Endothelial cell of umbilical vein (primary cell): ENCODE results near the gene PPP1R7. TPM values are rescaled to one million over a fixed set of nuclear protein-coding genes. Genes with fewer than 3 reads are reported as not detected.
"Not testable (repeated sequence)": the region's sequence is repeated elsewhere in the genome, so short reads cannot be mapped to it uniquely, and the experiment has no call there.

Experiments
- BruUV-seq: library from RNA; stranded (reverse); fragments of 400-500 nt; replicated peaks from 2 replicates; lab custom pipeline; 2021; lab: Mats Ljungman, UMichigan
- CTCF ChIA-PET: fragments of 300-600, 350-600 bp; sonication (Branson Sonifier 250); formaldehyde crosslinking; loops from one replicate; lab custom pipeline; 2021; ENCODE audit warnings: antibody characterized with exemption, inconsistent platforms; lab: Charles Lee
- POLR2A ChIA-PET: fragments of 300-600, 350-600 bp; sonication (Branson Sonifier 250); formaldehyde crosslinking; loops from one replicate; lab custom pipeline; 2021; ENCODE audit warnings: antibody characterized with exemption, inconsistent platforms; lab: Charles Lee
- DNase-seq: peaks from one replicate; pipeline ENCODE4 v3.0.0-alpha.2; 2011; ENCODE audit warnings: low read depth, low spot score
- FAIRE-seq: peaks from 2 replicates; lab custom pipeline; 2011; peaks lifted over from hg19 to GRCh38; lab: Jason Lieb, UNC
- H2AFZ ChIP-seq: 2 replicates; pipeline ENCODE4 v1.6.0; 2012; ENCODE audit warnings: low read depth, low read length, control low read depth, inconsistent platforms
- H3K27ac ChIP-seq: 2 replicates; pipeline ENCODE4 v1.5.1; 2011; ENCODE audit warnings: low read depth, mild to moderate bottlenecking, control low read depth, low read length, moderate library complexity; ENCODE audit not compliant: insufficient read depth
- H3K27me3 ChIP-seq, 2 experiments: 2 replicates each; pipeline versions ENCODE4 v1.6.0 to v1.6.1; 2011; ENCODE audit warnings: low read length in 2 of 2, mixed read lengths in 1 of 2; ENCODE audit not compliant: control insufficient read depth in 2 of 2, insufficient read depth in 2 of 2
- H3K36me3 ChIP-seq, 2 experiments: 2 replicates in 1 of 2; 3 replicates in 1 of 2; pipeline ENCODE4 v1.5.1; 2011; ENCODE audit warnings: low read length in 2 of 2, mild to moderate bottlenecking in 1 of 2, moderate library complexity in 1 of 2; ENCODE audit not compliant: control insufficient read depth in 2 of 2, insufficient read depth in 2 of 2; ENCODE audit errors: extremely low read depth in 1 of 2
- H3K4me1 ChIP-seq: 3 replicates; pipeline ENCODE4 v1.5.1; 2011; ENCODE audit warnings: mild to moderate bottlenecking, low read length; ENCODE audit not compliant: control insufficient read depth, insufficient read depth; ENCODE audit errors: extremely low read depth
- H3K4me2 ChIP-seq: 2 replicates; pipeline ENCODE4 v1.6.1; 2011; ENCODE audit warnings: low read length, control low read depth, mixed read lengths; ENCODE audit not compliant: insufficient read depth
- H3K4me3 ChIP-seq, 3 experiments: fragments of 200-600 bp in 1 of 3; sonication (generic), shearing (Covaris generic) in 1 of 3; replicated peaks in 1 of 3; 2 replicates each; pipeline ENCODE4 v1.5.1; 2011 to 2016; ENCODE audit warnings: control low read depth in 3 of 3, low read length in 3 of 3, mild to moderate bottlenecking in 2 of 3, inconsistent platforms in 1 of 3, low read depth in 1 of 3, moderate library complexity in 1 of 3; ENCODE audit not compliant: insufficient read depth in 1 of 3
- H3K79me2 ChIP-seq: 2 replicates; pipeline ENCODE4 v1.6.0; 2012; ENCODE audit warnings: low read length, inconsistent platforms; ENCODE audit not compliant: control insufficient read depth, insufficient read depth
- H3K9ac ChIP-seq: replicated peaks from 2 replicates; pipeline ENCODE3; 2011; ENCODE audit warnings: low read length, control low read depth; ENCODE audit not compliant: insufficient read depth; ENCODE audit errors: extremely low read depth
- H3K9me1 ChIP-seq: replicated peaks from 3 replicates; pipeline ENCODE4 v1.6.0; 2011; ENCODE audit warnings: mild to moderate bottlenecking, low read length; ENCODE audit not compliant: control insufficient read depth, insufficient read depth; ENCODE audit errors: extremely low read depth
- H3K9me3 ChIP-seq: replicated peaks from 2 replicates; pipeline ENCODE4 v1.5.1; 2012; ENCODE audit warnings: low read length, inconsistent platforms; ENCODE audit not compliant: control insufficient read depth, insufficient read depth
- H4K20me1 ChIP-seq: replicated peaks from 2 replicates; pipeline ENCODE3; 2011; ENCODE audit warnings: mild to moderate bottlenecking, low read length; ENCODE audit not compliant: control insufficient read depth, insufficient read depth; ENCODE audit errors: extremely low read depth
- EZH2 ChIP-seq: IDR thresholded peaks from 2 replicates; pipeline ENCODE4 v1.6.1; 2012; ENCODE audit warnings: borderline replicate concordance, low read depth, mild to moderate bottlenecking, moderate library complexity, low read length, inconsistent platforms; ENCODE audit not compliant: severe bottlenecking
- FOS ChIP-seq: IDR thresholded peaks from 2 replicates; pipeline ENCODE4 v1.6.1; 2011; ENCODE audit warnings: mild to moderate bottlenecking, low read length, moderate library complexity, borderline replicate concordance; ENCODE audit not compliant: insufficient read depth
- GATA2 ChIP-seq: IDR thresholded peaks from 2 replicates; pipeline ENCODE4 v1.7.0; 2011; ENCODE audit warnings: low read depth, mild to moderate bottlenecking, moderate library complexity, mixed read lengths, low read length; ENCODE audit not compliant: insufficient read length, insufficient read depth
- JUN ChIP-seq: IDR thresholded peaks from 2 replicates; pipeline ENCODE4 v1.6.1; 2011; ENCODE audit warnings: borderline replicate concordance, low read depth; ENCODE audit not compliant: insufficient read length, insufficient read depth
- MYC ChIP-seq: IDR thresholded peaks from one replicate; pipeline ENCODE4 v1.6.1; 2011; ENCODE audit warnings: mild to moderate bottlenecking, low read depth, low read length
- POLR2A ChIP-seq: IDR thresholded peaks from 2 replicates; pipeline ENCODE4 v1.6.1; 2012; ENCODE audit warnings: low read depth, mild to moderate bottlenecking, control low read depth, low read length
- POLR2AphosphoS5 ChIP-seq: IDR thresholded peaks from 2 replicates; pipeline ENCODE4 v1.6.1; 2012; ENCODE audit warnings: low read depth, mild to moderate bottlenecking, control low read depth, low read length, moderate library complexity; ENCODE audit not compliant: insufficient read depth
- dilution Hi-C: fragments of 300-500 bp; cut with MboI; formaldehyde crosslinking; loops from one replicate; pipeline ENCODE4 v1.15.0; 2019; ENCODE audit warnings: low sequenced_read_pairs; ENCODE audit not compliant: extremely low pct_ligation_motif_present
- intact Hi-C: fragments of 100-400 bp; cut with micrococcal nuclease; formaldehyde crosslinking; loops from one replicate; pipeline ENCODE4 v1.10.0; 2022
- polyA plus RNA-seq, 4 experiments: library from polyadenylated mRNA; depleted of rRNA in 3 of 4; stranded (reverse) in 3 of 4; unstranded in 1 of 4; fragments of >200 nt; gene quantifications; 2 replicates each; pipeline versions ENCODE4 v1.2.1 to v1.2.3, GENCODE V29; 2011 to 2012; ENCODE audit warnings: missing spikeins in 1 of 4
- total RNA-seq: library from RNA; stranded (reverse); gene quantifications from 2 replicates; pipeline ENCODE4 v1.2.3, GENCODE V29; 2021
- TF ChIP-seq, protein P1 (sequence below), 2 donors: IDR thresholded peaks; 1 replicate in 1 of 2; 2 replicates in 1 of 2; pipeline ENCODE4 v1.5.1; 2011; ENCODE audit warnings: low read length in 2 of 2, mild to moderate bottlenecking in 2 of 2, moderate library complexity in 2 of 2, control low read depth in 1 of 2, inconsistent platforms in 1 of 2, low read depth in 1 of 2; ENCODE audit not compliant: insufficient read depth in 1 of 2; ENCODE audit errors: extremely low read depth in 1 of 2
- TF ChIP-seq, protein P2 (sequence below): IDR thresholded peaks from 2 replicates; pipeline ENCODE4 v1.6.1; 2011; ENCODE audit not compliant: insufficient read depth, insufficient read length

The PPP1R7 gene
- total and polyA plus RNA-seq, 2 donors (not counting 3 experiments of a cell fraction or from before 2014, with no cell fraction given): 30.3 to 60.8 TPM

DNA sequence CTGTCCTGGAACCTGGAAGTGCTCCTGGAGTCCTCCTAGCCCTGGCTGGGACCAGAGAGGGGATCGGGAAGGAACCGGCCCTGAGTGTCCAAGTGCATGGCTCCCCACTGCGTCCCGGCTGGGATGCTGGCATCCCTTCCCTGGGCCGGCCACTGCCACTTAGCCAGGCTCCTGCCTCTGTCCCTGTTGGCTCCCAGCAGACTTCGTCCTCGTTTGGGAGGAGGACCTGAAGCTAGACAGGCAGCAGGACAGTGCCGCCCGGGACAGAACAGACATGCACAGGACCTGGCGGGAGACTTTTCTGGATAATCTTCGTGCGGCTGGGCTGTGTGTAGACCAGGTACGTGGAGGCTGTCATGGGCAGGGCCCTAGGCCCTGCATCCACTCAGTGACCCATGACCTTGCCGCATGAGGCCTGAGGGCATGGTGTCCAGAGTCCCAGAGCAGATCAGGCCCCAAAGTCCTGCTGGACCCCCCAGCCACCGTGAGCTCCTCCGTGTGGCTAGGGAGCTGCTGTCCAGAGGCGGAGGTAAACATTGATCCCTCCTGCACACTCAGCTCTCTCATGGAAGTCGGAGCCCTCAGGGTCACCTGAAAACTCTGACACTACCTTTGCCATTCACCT lies 45.4 kb downstream of the PPP1R7 start:
- TF ChIP-seq GATA2: no peak
- TF ChIP-seq POLR2AphosphoS5: no peak
- TF ChIP-seq, protein P1, sequence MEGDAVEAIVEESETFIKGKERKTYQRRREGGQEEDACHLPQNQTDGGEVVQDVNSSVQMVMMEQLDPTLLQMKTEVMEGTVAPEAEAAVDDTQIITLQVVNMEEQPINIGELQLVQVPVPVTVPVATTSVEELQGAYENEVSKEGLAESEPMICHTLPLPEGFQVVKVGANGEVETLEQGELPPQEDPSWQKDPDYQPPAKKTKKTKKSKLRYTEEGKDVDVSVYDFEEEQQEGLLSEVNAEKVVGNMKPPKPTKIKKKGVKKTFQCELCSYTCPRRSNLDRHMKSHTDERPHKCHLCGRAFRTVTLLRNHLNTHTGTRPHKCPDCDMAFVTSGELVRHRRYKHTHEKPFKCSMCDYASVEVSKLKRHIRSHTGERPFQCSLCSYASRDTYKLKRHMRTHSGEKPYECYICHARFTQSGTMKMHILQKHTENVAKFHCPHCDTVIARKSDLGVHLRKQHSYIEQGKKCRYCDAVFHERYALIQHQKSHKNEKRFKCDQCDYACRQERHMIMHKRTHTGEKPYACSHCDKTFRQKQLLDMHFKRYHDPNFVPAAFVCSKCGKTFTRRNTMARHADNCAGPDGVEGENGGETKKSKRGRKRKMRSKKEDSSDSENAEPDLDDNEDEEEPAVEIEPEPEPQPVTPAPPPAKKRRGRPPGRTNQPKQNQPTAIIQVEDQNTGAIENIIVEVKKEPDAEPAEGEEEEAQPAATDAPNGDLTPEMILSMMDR (IDR thresholded peaks at IDR 0.05; ENCODE audit: extremely low read depth in 1 of 2, insufficient read depth in 1 of 2, low read depth in 1 of 2, low read length in 2 of 2): no peak
- TF ChIP-seq, protein P2, sequence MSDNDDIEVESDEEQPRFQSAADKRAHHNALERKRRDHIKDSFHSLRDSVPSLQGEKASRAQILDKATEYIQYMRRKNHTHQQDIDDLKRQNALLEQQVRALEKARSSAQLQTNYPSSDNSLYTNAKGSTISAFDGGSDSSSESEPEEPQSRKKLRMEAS: no peak
- TF ChIP-seq POLR2A: no peak
- TF ChIP-seq FOS: no peak
- TF ChIP-seq EZH2: no peak
- TF ChIP-seq JUN: no peak
- no peak for TF ChIP-seq MYC
- CTCF ChIA-PET: interaction anchor here (1.1 kb wide), 1 partner anchor 12 kb away, joined by 3 read pairs; no protein-coding TSS in a partner anchor
- FAIRE-seq (no peak), DNase-seq (no peak)
- H3K4me1 ChIP-seq: no peaks in the 10 kb centered on the region
- intact Hi-C loops (no loop called here), dilution Hi-C loops (no loop called here)
- POLR2A ChIA-PET: no interaction called here
- no peaks in the 10 kb centered on the region for H3K36me3 ChIP-seq
- H3K9ac ChIP-seq: no peak overlapping the region
- no peak overlapping the region for H3K4me2 ChIP-seq
- H3K27ac ChIP-seq: no peak overlapping the region
- no peaks in the 10 kb centered on the region for H3K27me3 ChIP-seq
- no peaks in the 10 kb centered on the region for H4K20me1 ChIP-seq
- H3K9me1 ChIP-seq: no peaks in the 10 kb centered on the region
- H2AFZ ChIP-seq: no peak overlapping the region
- no TSS peak for BruUV-seq
- H3K79me2 ChIP-seq: no peaks in the 10 kb centered on the region
- H3K4me3 ChIP-seq: no peak overlapping the region
- no peaks in the 10 kb centered on the region for H3K9me3 ChIP-seq

DNA sequence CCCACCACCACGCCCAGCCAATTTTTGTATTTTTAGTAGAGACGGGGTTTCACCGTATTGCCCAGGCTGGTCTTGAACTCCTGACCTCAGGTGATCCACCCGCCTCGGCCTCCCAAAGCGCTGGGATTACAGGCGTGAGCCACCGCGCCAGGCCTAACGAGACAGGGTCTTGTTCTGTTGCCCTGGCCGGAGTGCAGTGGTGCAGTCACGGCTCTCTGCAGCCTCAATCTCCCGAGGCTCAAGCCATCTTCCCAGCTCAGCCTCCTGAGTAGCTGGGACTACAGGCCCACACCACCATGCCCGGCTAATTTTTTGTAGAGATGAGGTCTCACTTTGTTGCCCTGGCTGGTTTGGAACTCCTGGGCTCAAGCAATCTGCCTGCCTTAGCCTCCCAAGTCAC lies 47.0 kb downstream of the PPP1R7 start:
- H3K9ac ChIP-seq, POLR2A ChIA-PET, BruUV-seq, H2AFZ ChIP-seq, FAIRE-seq, DNase-seq, dilution Hi-C loops, H3K4me3 ChIP-seq, H4K20me1 ChIP-seq, H3K27ac ChIP-seq, H3K79me2 ChIP-seq, H3K4me2 ChIP-seq, H3K4me1 ChIP-seq, H3K9me1 ChIP-seq, intact Hi-C loops, H3K9me3 ChIP-seq, H3K27me3 ChIP-seq, CTCF ChIA-PET, H3K36me3 ChIP-seq: not testable (repeated sequence)
